GM12878 (cell line): ENCODE data around the gene APOA4. TPM values are rescaled to one million over a fixed set of nuclear protein-coding genes. Genes with fewer than 3 reads are reported as not detected.

ENCODE experiments used
- ATAC-seq: fragments of 200-7000 bp; cut with Tn5 transposase; 3 replicates; pipeline ENCODE4 v1.9.1; 2020; ENCODE audit warnings: mild to moderate bottlenecking, moderate library complexity
- BruUV-seq: library from RNA; stranded (reverse); fragments of 400-500 nt; replicated peaks from 2 replicates; lab custom pipeline; 2021; lab: Mats Ljungman, UMichigan
- CTCF ChIA-PET: fragments of 300-600 bp; sonication (Branson Sonifier 250); formaldehyde crosslinking; extraction: SDS; loops from one replicate; lab custom pipeline; 2021; ENCODE audit warnings: inconsistent platforms; lab: Yijun Ruan, JAX
- POLR2A ChIA-PET: fragments of 350-600 bp; formaldehyde crosslinking; extraction: SDS; loops from one replicate; lab custom pipeline; 2021; ENCODE audit warnings: inconsistent platforms; lab: Charles Lee
- RAD21 ChIA-PET: fragments of 300-600 bp; sonication (Branson Sonifier 250); formaldehyde crosslinking; loops from one replicate; lab custom pipeline; 2023; ENCODE audit warnings: antibody characterized with exemption; ENCODE audit not compliant: unreplicated experiment; lab: Charles Lee
- SMC1A ChIA-PET: fragments of 300-600 bp; sonication (Branson Sonifier 250); formaldehyde crosslinking; loops from one replicate; lab custom pipeline; 2023; ENCODE audit not compliant: unreplicated experiment, uncharacterized antibody; lab: Charles Lee
- DNase-seq: peaks from one replicate; pipeline ENCODE4 v3.0.0-alpha.2; 2011; ENCODE audit warnings: low read depth, low spot score
- FAIRE-seq: peaks from 3 replicates; lab custom pipeline; 2011; peaks lifted over from hg19 to GRCh38; lab: Jason Lieb, UNC
- H2AFZ ChIP-seq: 2 replicates; pipeline ENCODE4 v1.6.0; 2011; ENCODE audit warnings: low read depth, low read length, control low read depth; ENCODE audit not compliant: control insufficient read depth
- H3K27ac ChIP-seq: 2 replicates; pipeline ENCODE4 v1.5.1; 2011; ENCODE audit warnings: control low read depth; ENCODE audit not compliant: control insufficient read depth, insufficient read depth
- H3K27me3 ChIP-seq, 2 experiments: replicated peaks in 1 of 2; 2 replicates each; pipeline versions ENCODE4 v1.6.0 to v1.6.1; 2011; ENCODE audit warnings: low read length in 1 of 2; ENCODE audit not compliant: control insufficient read depth in 2 of 2, insufficient read depth in 2 of 2
- H3K36me3 ChIP-seq, 2 experiments: 2 replicates each; pipeline ENCODE4 v1.5.1; 2011; ENCODE audit warnings: low read length in 1 of 2; ENCODE audit not compliant: control insufficient read depth in 2 of 2, insufficient read depth in 2 of 2
- H3K4me1 ChIP-seq: 2 replicates; pipeline ENCODE4 v1.6.1; 2011; ENCODE audit warnings: mild to moderate bottlenecking, low read length, moderate library complexity, mixed read lengths; ENCODE audit not compliant: control insufficient read depth, insufficient read depth
- H3K4me2 ChIP-seq: 2 replicates; pipeline ENCODE4 v1.6.0; 2011; ENCODE audit warnings: control low read depth; ENCODE audit not compliant: control insufficient read depth, insufficient read depth
- H3K4me3 ChIP-seq: fragments of 200-600 bp; sonication (generic); 2 replicates; pipeline ENCODE4 v1.5.1; 2016
- H3K79me2 ChIP-seq: 2 replicates; pipeline ENCODE4 v1.6.0; 2011; ENCODE audit warnings: low read length; ENCODE audit not compliant: control insufficient read depth, insufficient read depth
- H3K9ac ChIP-seq: 2 replicates; pipeline ENCODE4 v1.8.0; 2011; ENCODE audit warnings: low read length, control low read depth, mixed read lengths; ENCODE audit not compliant: control insufficient read depth, insufficient read depth
- H3K9me3 ChIP-seq: replicated peaks from 3 replicates; pipeline ENCODE4 v1.5.1; 2011; ENCODE audit warnings: mild to moderate bottlenecking, low read length; ENCODE audit not compliant: control insufficient read depth, insufficient read depth
- H4K20me1 ChIP-seq: 2 replicates; pipeline ENCODE4 v1.6.0; 2011; ENCODE audit not compliant: control insufficient read depth, insufficient read depth
- LARP7 ChIP-seq: fragments of 450-650 bp; IDR thresholded peaks from 2 replicates; pipeline ENCODE4 v1.6.1; 2017; ENCODE audit warnings: mild to moderate bottlenecking
- SREBF1 ChIP-seq: IDR thresholded peaks from 2 replicates; pipeline ENCODE4 v1.6.1; 2012; ENCODE audit warnings: mild to moderate bottlenecking, low read length
- SUZ12 ChIP-seq: fragments of 200-600 bp; sonication (generic); IDR thresholded peaks from one replicate; pipeline ENCODE4 v1.6.1; 2018; ENCODE audit warnings: antibody characterized with exemption, mild to moderate bottlenecking; ENCODE audit not compliant: unreplicated experiment
- ZNF274 ChIP-seq: IDR thresholded peaks from one replicate; pipeline ENCODE4 v1.8.0; 2011; ENCODE audit not compliant: insufficient read length, insufficient read depth
- ZNF384 ChIP-seq: IDR thresholded peaks from 2 replicates; pipeline ENCODE4 v1.6.1; 2012; ENCODE audit warnings: low read depth, mild to moderate bottlenecking, low read length, improper control_type of control experiment, borderline replicate concordance
- WGBS: methylation state at CpG from one replicate; pipeline ENCODE4 v1.1.6; 2016; ENCODE audit warnings: low lambda C conversion rate; ENCODE audit not compliant: insufficient replicate concordance, insufficient coverage; ENCODE audit errors: missing lambda C conversion rate; 5-methylcytosine and 5-hydroxymethylcytosine counted together
- in situ Hi-C: fragments of 300-500 bp; cut with MboI; formaldehyde crosslinking; loops from 9 replicates; pipeline ENCODE4 v1.14.3; 2018; ENCODE audit warnings: mixed read lengths
- intact Hi-C: fragments of 100-400 bp; cut with micrococcal nuclease; formaldehyde crosslinking; loops from one replicate; pipeline ENCODE4 v1.14.2; 2022; ENCODE audit not compliant: unreplicated experiment
- polyA plus RNA-seq, 11 experiments: library from polyadenylated mRNA; depleted of rRNA in 4 of 11; unstranded in 6 of 11; stranded (reverse) in 5 of 11; fragments of >200 nt; fragmentation: Nextera tagmentation in 4 of 11; fragmentation: Illumina TruSeq in 1 of 11; extraction: Ambion mirVana in 4 of 11; extraction: Trizol in 1 of 11; gene quantifications; 1 replicate in 1 of 11; 2 replicates in 10 of 11; pipeline versions ENCODE4 v1.2.1 to v1.2.3, GENCODE V29; 2011 to 2016; ENCODE audit warnings: inconsistent platforms in 2 of 11, missing spikeins in 2 of 11, low read depth in 1 of 11
- total RNA-seq, 4 experiments: library from RNA; depleted of rRNA in 3 of 4; stranded (reverse); fragments of >200 nt in 3 of 4; fragmentation: Illumina TruSeq in 1 of 4; extraction: Trizol in 1 of 4; gene quantifications; 2 replicates each; pipeline versions ENCODE4 v1.2.1 to v1.2.3, GENCODE V29; 2013 to 2021
- TF ChIP-seq, protein P1 (sequence below): IDR thresholded peaks from 2 replicates; pipeline ENCODE4 v1.6.1; 2011; ENCODE audit warnings: low read depth, low read length, improper control_type of control experiment, borderline replicate concordance
- TF ChIP-seq, protein P2 (sequence below): IDR thresholded peaks from 2 replicates; pipeline ENCODE4 v1.6.1; 2012; ENCODE audit warnings: improper control_type of control experiment, low read depth, low read length; ENCODE audit not compliant: insufficient replicate concordance

Gene APOA4
- total and polyA plus RNA-seq, 10 of the 15 experiments (the other 5 are each of a cell fraction or from before 2014, with no cell fraction given), result not detected

DNA sequence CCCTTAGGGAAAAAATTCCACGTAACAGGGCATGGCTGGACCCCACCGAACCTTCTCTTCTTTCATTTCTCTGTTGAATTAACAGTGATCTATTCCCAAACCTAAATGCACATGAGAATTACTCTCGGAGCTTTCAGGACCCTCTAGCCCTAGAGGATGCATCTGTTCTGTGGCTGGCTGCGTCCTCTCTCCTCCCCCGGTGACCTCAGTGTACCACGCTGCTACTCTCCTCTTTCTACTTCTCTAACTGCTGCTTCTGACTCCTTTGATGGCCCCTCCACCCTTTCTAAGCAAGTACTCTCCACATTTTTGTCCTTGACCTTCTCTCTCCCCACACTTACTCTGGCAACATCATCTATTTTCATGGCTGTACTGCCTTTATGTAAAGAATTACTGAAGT lies 26.4 kb upstream of the APOA4 start:
- no TSS peak for BruUV-seq
- DNase-seq, result no peak
- ChIA-PET CTCF (interaction anchor here (3.7 kb wide), 1 partner anchor 14 kb away, joined by 24 read pairs; no protein-coding TSS in a partner anchor), SMC1A (interaction anchor here (0.7 kb wide), 1 partner anchor 1940 kb away, joined by 3 read pairs; no protein-coding TSS in a partner anchor)
- in situ Hi-C loops, result no loop called here
- ATAC-seq, result no peak
- Histone ChIP-seq H3K79me2 (no peaks in the 10 kb centered on the region), H3K36me3 (peaks cover 14 to 20% of the 10 kb centered on the region in 2 experiments; a peak in 3 of 4 replicates), H3K4me1 (peaks cover 30% of the 10 kb centered on the region)
- WGBS, result 90% methylated on average over 6 of the region's 6 CpGs
- no peak for FAIRE-seq
- TF ChIP-seq SUZ12 (no peak), ZNF384 (no peak), SREBF1 (no peak), ZNF274 (no peak), LARP7 (no peak)
- TF ChIP-seq, protein P1, sequence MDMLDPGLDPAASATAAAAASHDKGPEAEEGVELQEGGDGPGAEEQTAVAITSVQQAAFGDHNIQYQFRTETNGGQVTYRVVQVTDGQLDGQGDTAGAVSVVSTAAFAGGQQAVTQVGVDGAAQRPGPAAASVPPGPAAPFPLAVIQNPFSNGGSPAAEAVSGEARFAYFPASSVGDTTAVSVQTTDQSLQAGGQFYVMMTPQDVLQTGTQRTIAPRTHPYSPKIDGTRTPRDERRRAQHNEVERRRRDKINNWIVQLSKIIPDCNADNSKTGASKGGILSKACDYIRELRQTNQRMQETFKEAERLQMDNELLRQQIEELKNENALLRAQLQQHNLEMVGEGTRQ, result no peak
- TF ChIP-seq, protein P2, sequence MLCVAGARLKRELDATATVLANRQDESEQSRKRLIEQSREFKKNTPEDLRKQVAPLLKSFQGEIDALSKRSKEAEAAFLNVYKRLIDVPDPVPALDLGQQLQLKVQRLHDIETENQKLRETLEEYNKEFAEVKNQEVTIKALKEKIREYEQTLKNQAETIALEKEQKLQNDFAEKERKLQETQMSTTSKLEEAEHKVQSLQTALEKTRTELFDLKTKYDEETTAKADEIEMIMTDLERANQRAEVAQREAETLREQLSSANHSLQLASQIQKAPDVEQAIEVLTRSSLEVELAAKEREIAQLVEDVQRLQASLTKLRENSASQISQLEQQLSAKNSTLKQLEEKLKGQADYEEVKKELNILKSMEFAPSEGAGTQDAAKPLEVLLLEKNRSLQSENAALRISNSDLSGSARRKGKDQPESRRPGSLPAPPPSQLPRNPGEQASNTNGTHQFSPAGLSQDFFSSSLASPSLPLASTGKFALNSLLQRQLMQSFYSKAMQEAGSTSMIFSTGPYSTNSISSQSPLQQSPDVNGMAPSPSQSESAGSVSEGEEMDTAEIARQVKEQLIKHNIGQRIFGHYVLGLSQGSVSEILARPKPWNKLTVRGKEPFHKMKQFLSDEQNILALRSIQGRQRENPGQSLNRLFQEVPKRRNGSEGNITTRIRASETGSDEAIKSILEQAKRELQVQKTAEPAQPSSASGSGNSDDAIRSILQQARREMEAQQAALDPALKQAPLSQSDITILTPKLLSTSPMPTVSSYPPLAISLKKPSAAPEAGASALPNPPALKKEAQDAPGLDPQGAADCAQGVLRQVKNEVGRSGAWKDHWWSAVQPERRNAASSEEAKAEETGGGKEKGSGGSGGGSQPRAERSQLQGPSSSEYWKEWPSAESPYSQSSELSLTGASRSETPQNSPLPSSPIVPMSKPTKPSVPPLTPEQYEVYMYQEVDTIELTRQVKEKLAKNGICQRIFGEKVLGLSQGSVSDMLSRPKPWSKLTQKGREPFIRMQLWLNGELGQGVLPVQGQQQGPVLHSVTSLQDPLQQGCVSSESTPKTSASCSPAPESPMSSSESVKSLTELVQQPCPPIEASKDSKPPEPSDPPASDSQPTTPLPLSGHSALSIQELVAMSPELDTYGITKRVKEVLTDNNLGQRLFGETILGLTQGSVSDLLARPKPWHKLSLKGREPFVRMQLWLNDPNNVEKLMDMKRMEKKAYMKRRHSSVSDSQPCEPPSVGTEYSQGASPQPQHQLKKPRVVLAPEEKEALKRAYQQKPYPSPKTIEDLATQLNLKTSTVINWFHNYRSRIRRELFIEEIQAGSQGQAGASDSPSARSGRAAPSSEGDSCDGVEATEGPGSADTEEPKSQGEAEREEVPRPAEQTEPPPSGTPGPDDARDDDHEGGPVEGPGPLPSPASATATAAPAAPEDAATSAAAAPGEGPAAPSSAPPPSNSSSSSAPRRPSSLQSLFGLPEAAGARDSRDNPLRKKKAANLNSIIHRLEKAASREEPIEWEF, result no peak
- TF ChIP-seq, all 136 proteins: peak for 0
- intact Hi-C loops, result no loop called here
- Histone ChIP-seq H3K27me3 (no peaks in the 10 kb centered on the region), H3K4me2 (no peak overlapping the region), H3K9ac (no peak overlapping the region), H4K20me1 (no peaks in the 10 kb centered on the region), H3K4me3 (no peak overlapping the region), H3K27ac (no peak overlapping the region), H2AFZ (no peak overlapping the region), H3K9me3 (no peaks in the 10 kb centered on the region)
- POLR2A ChIA-PET, result no interaction called here
- RAD21 ChIA-PET, result interaction anchor here (0.6 kb wide), 1 partner anchor 256 kb away, joined by 3 read pairs; no protein-coding TSS in a partner anchor
